H1 (cell line): ENCODE measurements around the gene TBC1D16. TPM values are rescaled to one million over a fixed set of nuclear protein-coding genes. Genes with fewer than 3 reads are reported as not detected.

Experiments
- CTCF ChIA-PET: fragments of 300-600 bp; sonication (Branson Sonifier 250); formaldehyde crosslinking; loops from one replicate; lab custom pipeline; 2021; ENCODE audit not compliant: partially characterized antibody; lab: Charles Lee
- POLR2A ChIA-PET: fragments of 300-600 bp; sonication (Branson Sonifier 250); formaldehyde crosslinking; loops from one replicate; lab custom pipeline; 2021; ENCODE audit warnings: inconsistent platforms; ENCODE audit not compliant: partially characterized antibody; lab: Charles Lee
- DNase-seq, 2 experiments: peaks; one replicate each; pipeline versions ENCODE4 v3.0.0 to v3.0.0-alpha.2; 2010 to 2022; ENCODE audit warnings: low spot score in 2 of 2, low read depth in 1 of 2, mixed read lengths in 1 of 2
- FAIRE-seq: peaks from 2 replicates; lab custom pipeline; 2011; peaks lifted over from hg19 to GRCh38; lab: Jason Lieb, UNC
- H2AFZ ChIP-seq: 2 replicates; pipeline ENCODE4 v1.8.1; 2012; ENCODE audit warnings: low read length, inconsistent platforms
- H2AK5ac ChIP-seq: 2 replicates; pipeline ENCODE4 v1.6.1; 2013; ENCODE audit warnings: low read depth, low read length
- H2BK120ac ChIP-seq: replicated peaks from 2 replicates; pipeline ENCODE3; 2013; ENCODE audit warnings: low read depth, low read length, inconsistent platforms
- H2BK12ac ChIP-seq: 2 replicates; pipeline ENCODE4 v1.6.1; 2013; ENCODE audit warnings: low read depth, low read length
- H2BK15ac ChIP-seq: 2 replicates; pipeline ENCODE4 v1.6.1; 2013; ENCODE audit warnings: low read length
- H2BK20ac ChIP-seq: 2 replicates; pipeline ENCODE4 v1.6.1; 2013; ENCODE audit warnings: low read length
- H2BK5ac ChIP-seq: 2 replicates; pipeline ENCODE4 v1.6.1; 2013; ENCODE audit warnings: low read depth, low read length
- H3K14ac ChIP-seq: 2 replicates; pipeline ENCODE4 v1.6.1; 2013; ENCODE audit warnings: inconsistent platforms; ENCODE audit not compliant: insufficient read length
- H3K18ac ChIP-seq: 2 replicates; pipeline ENCODE4 v1.6.1; 2013; ENCODE audit warnings: low read length; ENCODE audit errors: extremely low read depth
- H3K23ac ChIP-seq: 2 replicates; pipeline ENCODE4 v1.6.1; 2013; ENCODE audit warnings: inconsistent platforms; ENCODE audit not compliant: insufficient read length
- H3K23me2 ChIP-seq: 2 replicates; pipeline ENCODE4 v1.6.1; 2013; ENCODE audit warnings: low read depth, low read length
- H3K27ac ChIP-seq: 2 replicates; pipeline ENCODE4 v1.6.1; 2011; ENCODE audit warnings: low read depth, low read length, inconsistent platforms
- H3K27me3 ChIP-seq, 4 experiments: replicated peaks in 1 of 4; 1 replicate in 1 of 4; 2 replicates in 3 of 4; pipeline versions ENCODE4 v1.6.1 to v1.8.1; 2011 to 2013; ENCODE audit warnings: low read length in 3 of 4, mild to moderate bottlenecking in 3 of 4, inconsistent platforms in 2 of 4, mixed read lengths in 2 of 4, moderate library complexity in 1 of 4; ENCODE audit not compliant: control insufficient read depth in 3 of 4, insufficient read depth in 3 of 4; ENCODE audit errors: extremely low read depth in 1 of 4
- H3K36me3 ChIP-seq, 4 experiments: 2 replicates each; pipeline versions ENCODE4 v1.6.1 to v1.8.1; 2011 to 2013; ENCODE audit warnings: mild to moderate bottlenecking in 4 of 4, low read length in 3 of 4, moderate library complexity in 2 of 4, control low read depth in 1 of 4, inconsistent platforms in 1 of 4; ENCODE audit not compliant: insufficient read depth in 4 of 4, control insufficient read depth in 2 of 4
- H3K4ac ChIP-seq: replicated peaks from 2 replicates; pipeline ENCODE3; 2013; ENCODE audit warnings: low read length, low read depth, mixed read lengths, inconsistent platforms; ENCODE audit not compliant: insufficient read length
- H3K4me1 ChIP-seq, 4 experiments: replicated peaks in 1 of 4; 1 replicate in 1 of 4; 2 replicates in 3 of 4; pipeline versions ENCODE4 v1.6.1 to v1.8.1; 2011 to 2013; ENCODE audit warnings: low read length in 3 of 4, inconsistent platforms in 2 of 4, mixed read lengths in 1 of 4; ENCODE audit not compliant: insufficient read depth in 4 of 4, control insufficient read depth in 3 of 4
- H3K4me2 ChIP-seq, 2 experiments: 2 replicates each; pipeline versions ENCODE4 v1.6.1 to v1.8.1; 2011 to 2013; ENCODE audit warnings: low read depth in 2 of 2, low read length in 2 of 2, control low read depth in 1 of 2, inconsistent platforms in 1 of 2, mild to moderate bottlenecking in 1 of 2; ENCODE audit not compliant: insufficient read depth in 1 of 2
- H3K4me3 ChIP-seq, 4 experiments: fragments of 200-600, 300-600 bp in 1 of 4; sonication (generic), shearing (Covaris generic), sonication (Bioruptor Twin) in 1 of 4; 2 replicates each; pipeline versions ENCODE4 v1.5.1 to v1.8.1; 2011 to 2016; ENCODE audit warnings: low read length in 4 of 4, low read depth in 3 of 4, control low read depth in 2 of 4, inconsistent platforms in 2 of 4, mild to moderate bottlenecking in 2 of 4, mixed read lengths in 1 of 4, moderate library complexity in 1 of 4; ENCODE audit not compliant: insufficient read depth in 2 of 4; ENCODE audit errors: extremely low read depth in 1 of 4
- H3K56ac ChIP-seq: replicated peaks from 2 replicates; pipeline ENCODE3; 2013; ENCODE audit warnings: low read depth, mild to moderate bottlenecking, mixed read lengths, low read length, inconsistent platforms; ENCODE audit not compliant: insufficient read length
- H3K79me1 ChIP-seq: 2 replicates; pipeline ENCODE4 v1.6.1; 2013; ENCODE audit warnings: low read depth, low read length, control low read depth
- H3K79me2 ChIP-seq, 2 experiments: 2 replicates each; pipeline versions ENCODE4 v1.6.1 to v1.8.1; 2012 to 2013; ENCODE audit warnings: low read length in 2 of 2, mild to moderate bottlenecking in 2 of 2, inconsistent platforms in 1 of 2; ENCODE audit not compliant: insufficient read depth in 2 of 2, control insufficient read depth in 1 of 2
- H3K9ac ChIP-seq, 4 experiments: replicated peaks in 1 of 4; 1 replicate in 1 of 4; 2 replicates in 3 of 4; pipeline versions ENCODE4 v1.6.1 to v1.8.1; 2011 to 2013; ENCODE audit warnings: low read depth in 3 of 4, low read length in 3 of 4, control low read depth in 2 of 4, mild to moderate bottlenecking in 2 of 4, moderate library complexity in 2 of 4, inconsistent platforms in 1 of 4; ENCODE audit errors: extremely low read depth in 1 of 4
- H3K9me3 ChIP-seq, 2 experiments: 2 replicates each; pipeline versions ENCODE4 v1.6.1 to v1.8.1; 2012 to 2013; ENCODE audit warnings: mild to moderate bottlenecking in 2 of 2, moderate library complexity in 2 of 2, control low read depth in 1 of 2, inconsistent platforms in 1 of 2, low read depth in 1 of 2, low read length in 1 of 2, mixed read lengths in 1 of 2; ENCODE audit not compliant: insufficient read depth in 2 of 2
- H4K20me1 ChIP-seq, 2 experiments: replicated peaks in 1 of 2; 2 replicates each; pipeline versions ENCODE3 to v1.8.1; 2011 to 2013; ENCODE audit warnings: inconsistent platforms in 2 of 2, low read length in 2 of 2, mild to moderate bottlenecking in 1 of 2; ENCODE audit not compliant: insufficient read depth in 2 of 2, control insufficient read depth in 1 of 2
- H4K5ac ChIP-seq: 2 replicates; pipeline ENCODE4 v1.6.1; 2013; ENCODE audit warnings: low read length, low read depth, mixed read lengths, inconsistent platforms; ENCODE audit not compliant: insufficient read length
- H4K8ac ChIP-seq: 2 replicates; pipeline ENCODE4 v1.8.0; 2013; ENCODE audit warnings: mild to moderate bottlenecking, moderate library complexity, low read length, inconsistent platforms; ENCODE audit not compliant: insufficient read depth; ENCODE audit errors: extremely low read depth
- H4K91ac ChIP-seq: replicated peaks from 2 replicates; pipeline ENCODE3; 2013; ENCODE audit warnings: low read length, mixed read lengths, inconsistent platforms; ENCODE audit not compliant: insufficient read length
- FOSL1 ChIP-seq: IDR thresholded peaks from 2 replicates; pipeline ENCODE4 v1.6.1; 2011; ENCODE audit warnings: mild to moderate bottlenecking, low read depth, low read length, moderate library complexity; ENCODE audit not compliant: insufficient read depth
- MAX ChIP-seq: IDR thresholded peaks from 2 replicates; pipeline ENCODE4 v1.6.1; 2012; ENCODE audit warnings: inconsistent platforms
- WGBS, 2 experiments: shearing (Covaris generic) in 1 of 2; methylation state at CpG; one replicate each; pipeline versions ENCODE4 v1.1.6 to v1.1.7; 2013 to 2015; ENCODE audit warnings: low lambda C conversion rate in 2 of 2, mixed read lengths in 2 of 2, inconsistent platforms in 1 of 2, low coverage in 1 of 2, missing lambda C conversion rate in 1 of 2; ENCODE audit not compliant: insufficient replicate concordance in 2 of 2, insufficient coverage in 1 of 2, insufficient read length in 1 of 2; ENCODE audit errors: extremely low coverage in 1 of 2, missing lambda C conversion rate in 1 of 2; 5-methylcytosine and 5-hydroxymethylcytosine counted together
- polyA plus RNA-seq, 7 experiments: library from polyadenylated mRNA; depleted of rRNA in 3 of 7; stranded (reverse) in 5 of 7; unstranded in 2 of 7; fragments of >200 nt in 5 of 7; fragments of 200-250 nt in 2 of 7; gene quantifications; 1 replicate in 5 of 7; 2 replicates in 1 of 7; 4 replicates in 1 of 7; pipeline versions ENCODE4 v1.2.1 to v1.2.3, GENCODE V29; 2011 to 2013; ENCODE audit warnings: missing spikeins in 2 of 7, mixed read lengths in 2 of 7
- total RNA-seq: library from RNA; stranded (reverse); fragmentation: NEBNext Ultra II Directional; extraction: Animal tissue kit (Norgen Biotek cat#: 25700); gene quantifications from 2 replicates; pipeline ENCODE4 v1.2.1, GENCODE V29; 2021

TBC1D16 gene
- total and polyA plus RNA-seq, 2 of the 8 experiments (the other 6 are each of a cell fraction or from before 2014, with no cell fraction given), result 21.1 to 109 TPM

- Histone ChIP-seq H3K23me2 (no peaks in the 10 kb centered on the region; the same call in 1 of the 2 replicates), H3K4me2 (no peak overlapping the region), H2BK5ac (peak overlapping the region; percentile 49; the same call in 1 of the 2 replicates), H3K27me3 (no peaks in the 10 kb centered on the region), H3K79me2 (peaks cover 12 to 90% of the 10 kb centered on the region in 2 experiments), H3K27ac (no peak overlapping the region), H3K4ac (no peak overlapping the region), H4K8ac (peak overlapping the region; percentile 26), H3K36me3 (no peaks in the 10 kb centered on the region), H3K18ac (no peak overlapping the region), H3K9me3 (no peaks in the 10 kb centered on the region), H3K9ac (no peak overlapping the region), H2AK5ac (no peak overlapping the region), H3K79me1 (peaks cover 35% of the 10 kb centered on the region), H2BK20ac (no peak overlapping the region), H4K20me1 (peaks cover 26 to 40% of the 10 kb centered on the region in 2 experiments), H3K4me3 (no peak overlapping the region), H2BK120ac (no peak overlapping the region), H2BK15ac (no peak overlapping the region; the same call in 1 of the 2 replicates), H2AFZ (no peak overlapping the region), H3K4me1 (peaks cover 0 to 8% (median 4%) of the 10 kb centered on the region in 4 experiments; a peak in 5 of 7 replicates), H2BK12ac (0 out of 2 replicates have a peak overlapping the region, but pooled peaks have one; percentile 27), H3K14ac (no peak overlapping the region), H3K56ac (no peak overlapping the region), H4K91ac (no peak overlapping the region), H4K5ac (no peak overlapping the region), H3K23ac (no peak overlapping the region)
- CTCF ChIA-PET, result interaction anchor here (0.9 to 10.8 kb wide), 3 partner anchors 10 to 23 kb away, joined by 3 to 110 read pairs (median 6); no protein-coding TSS in a partner anchor
- WGBS, 2 experiments, result 91% methylated on average over 25 of the region's 25 CpGs; no CpG with 5 or more reads in 1 of the 2 experiments
- TF ChIP-seq MAX, result peak; percentile 17; the same call in 1 of the 2 replicates
- TF ChIP-seq FOSL1, result no peak
- FAIRE-seq (no peak), DNase-seq (no peak)
- POLR2A ChIA-PET, result interaction anchor here (1.4 to 3.0 kb wide), 2 partner anchors 10 to 21 kb away, joined by 4 to 15 read pairs; no protein-coding TSS in a partner anchor
Observed at GRCh38 chr17:80030730-80031410, 4.8 kb downstream of the TBC1D16 start.
